Measurements from ENCODE around the gene PTP4A1. TPM values are rescaled to one million over a fixed set of nuclear protein-coding genes. Genes with fewer than 3 reads are reported as not detected.

Gene PTP4A1
- total RNA-seq, 4 donors from 2014 or later: 12.8 to 58.1 (median 26.5) TPM

DNA sequence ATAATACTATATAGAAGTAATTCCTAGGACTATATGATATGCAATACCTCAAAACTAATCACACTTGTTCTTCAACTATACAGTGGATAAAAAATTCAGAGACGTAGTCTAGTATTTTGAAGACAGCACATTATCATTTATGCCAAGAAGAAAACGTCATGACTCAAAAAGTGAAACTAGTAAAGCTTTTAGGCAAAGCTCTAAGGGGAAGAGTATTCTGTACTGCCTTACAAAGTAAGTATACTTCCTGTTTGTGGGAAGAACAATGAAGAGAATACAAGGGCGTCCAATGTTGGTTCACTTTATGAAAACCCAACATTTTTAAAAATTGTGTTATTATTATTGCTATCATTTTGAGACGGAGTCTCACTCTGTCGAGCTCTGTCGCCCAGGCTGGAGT, 27.9 kb downstream of the PTP4A1 start:
- WGBS, 2 donors: 59 to 72% methylated on average over 6 of the region's 6 CpGs
- TF ChIP-seq, protein P1, sequence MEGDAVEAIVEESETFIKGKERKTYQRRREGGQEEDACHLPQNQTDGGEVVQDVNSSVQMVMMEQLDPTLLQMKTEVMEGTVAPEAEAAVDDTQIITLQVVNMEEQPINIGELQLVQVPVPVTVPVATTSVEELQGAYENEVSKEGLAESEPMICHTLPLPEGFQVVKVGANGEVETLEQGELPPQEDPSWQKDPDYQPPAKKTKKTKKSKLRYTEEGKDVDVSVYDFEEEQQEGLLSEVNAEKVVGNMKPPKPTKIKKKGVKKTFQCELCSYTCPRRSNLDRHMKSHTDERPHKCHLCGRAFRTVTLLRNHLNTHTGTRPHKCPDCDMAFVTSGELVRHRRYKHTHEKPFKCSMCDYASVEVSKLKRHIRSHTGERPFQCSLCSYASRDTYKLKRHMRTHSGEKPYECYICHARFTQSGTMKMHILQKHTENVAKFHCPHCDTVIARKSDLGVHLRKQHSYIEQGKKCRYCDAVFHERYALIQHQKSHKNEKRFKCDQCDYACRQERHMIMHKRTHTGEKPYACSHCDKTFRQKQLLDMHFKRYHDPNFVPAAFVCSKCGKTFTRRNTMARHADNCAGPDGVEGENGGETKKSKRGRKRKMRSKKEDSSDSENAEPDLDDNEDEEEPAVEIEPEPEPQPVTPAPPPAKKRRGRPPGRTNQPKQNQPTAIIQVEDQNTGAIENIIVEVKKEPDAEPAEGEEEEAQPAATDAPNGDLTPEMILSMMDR (IDR thresholded peaks at IDR 0.05): no peak
- TF ChIP-seq POLR2A (IDR thresholded peaks at IDR 0.05): no peak
- intact Hi-C loops (cut with DNase I; ENCODE audit: low total_unique reads): loop anchor here (10.0 kb wide), 1 partner anchor 165 kb away; no protein-coding TSS in a partner anchor
- no peak overlapping the region for H3K4me3 ChIP-seq (ENCODE audit: low read depth, poor library complexity, severe bottlenecking)
- no peak for DNase-seq (ENCODE audit: low spot score in 2 of 2)

DNA sequence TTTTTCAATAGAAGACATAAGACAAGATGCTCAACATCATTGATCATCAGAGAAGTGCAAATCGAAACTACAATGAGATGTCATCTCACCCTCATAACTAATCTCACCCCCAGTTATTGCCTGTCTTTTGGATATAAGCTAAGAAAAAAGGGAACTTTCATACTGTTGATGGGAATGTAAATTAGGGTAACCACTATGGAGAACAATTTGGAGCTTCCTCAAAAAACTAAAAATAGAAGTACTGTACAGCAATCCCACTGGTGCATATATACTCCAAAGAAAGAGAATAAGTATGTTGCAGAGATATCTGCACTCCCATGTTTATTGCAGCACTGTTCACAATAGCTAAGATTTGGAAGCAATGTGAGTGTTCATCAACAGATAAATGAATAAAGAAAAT, 37.0 kb downstream of the PTP4A1 start:
- no peak for DNase-seq (ENCODE audit: low spot score in 2 of 2)
- 94 to 95% methylated on average over 1 of the region's 1 CpG for WGBS, 2 donors
- TF ChIP-seq, protein P1 (IDR thresholded peaks at IDR 0.05): no peak
- no peak for TF ChIP-seq POLR2A (IDR thresholded peaks at IDR 0.05)
- intact Hi-C loops (cut with DNase I; ENCODE audit: low total_unique reads): loop anchor here (10.0 kb wide), 1 partner anchor 156 kb away; no protein-coding TSS in a partner anchor
- no peak overlapping the region for H3K4me3 ChIP-seq (ENCODE audit: low read depth, poor library complexity, severe bottlenecking)

DNA sequence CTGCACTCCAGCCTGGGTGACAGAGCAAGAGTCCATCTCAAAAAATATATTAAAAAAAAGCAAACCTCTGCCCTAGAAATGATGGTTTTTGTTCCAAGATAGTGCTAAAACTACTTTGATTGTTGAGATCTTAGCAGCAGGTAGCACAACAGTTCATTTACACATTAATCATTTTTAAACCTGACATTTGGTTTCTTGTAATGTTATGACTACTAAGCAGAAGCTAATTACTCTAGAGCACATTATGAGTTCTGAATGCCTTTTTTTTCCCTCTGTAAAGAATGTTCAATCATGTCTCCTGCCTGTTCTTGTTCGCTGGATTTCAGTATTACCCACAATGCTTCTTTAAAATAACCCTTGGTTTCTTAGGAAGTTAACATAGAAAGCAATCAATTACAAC, 38.7 kb downstream of the PTP4A1 start:
- 43 to 55% methylated on average over 1 of the region's 1 CpG for WGBS, 2 donors
- DNase-seq (ENCODE audit: low spot score in 2 of 2): no peak
- no peak overlapping the region for H3K4me3 ChIP-seq (ENCODE audit: low read depth, poor library complexity, severe bottlenecking)
- intact Hi-C loops (cut with DNase I; ENCODE audit: low total_unique reads): no loop called here
- no peak for TF ChIP-seq POLR2A (IDR thresholded peaks at IDR 0.05)
- TF ChIP-seq, protein P1 (IDR thresholded peaks at IDR 0.05): no peak

DNA sequence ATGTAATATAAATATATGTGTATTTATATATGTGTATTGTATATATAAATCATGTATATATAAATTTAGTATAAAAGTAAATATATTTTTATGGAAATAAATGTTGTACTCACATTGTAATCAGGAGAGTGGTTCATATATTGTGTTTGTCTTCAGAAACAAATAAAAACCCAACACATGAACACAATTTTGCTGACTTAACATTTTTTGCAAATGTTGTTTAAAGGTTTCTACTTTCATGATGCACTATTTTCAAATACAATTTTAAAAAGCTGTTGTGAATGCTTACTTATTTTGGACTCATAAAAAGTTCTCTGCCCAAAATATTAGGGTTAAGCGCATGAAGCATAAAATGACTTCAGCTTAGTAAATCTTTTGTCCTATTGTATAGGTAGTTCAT, 39.3 kb downstream of the PTP4A1 start:
- intact Hi-C loops (cut with DNase I; ENCODE audit: low total_unique reads): no loop called here
- WGBS, 2 donors: 94 to 96% methylated on average over 1 of the region's 1 CpG

DNA sequence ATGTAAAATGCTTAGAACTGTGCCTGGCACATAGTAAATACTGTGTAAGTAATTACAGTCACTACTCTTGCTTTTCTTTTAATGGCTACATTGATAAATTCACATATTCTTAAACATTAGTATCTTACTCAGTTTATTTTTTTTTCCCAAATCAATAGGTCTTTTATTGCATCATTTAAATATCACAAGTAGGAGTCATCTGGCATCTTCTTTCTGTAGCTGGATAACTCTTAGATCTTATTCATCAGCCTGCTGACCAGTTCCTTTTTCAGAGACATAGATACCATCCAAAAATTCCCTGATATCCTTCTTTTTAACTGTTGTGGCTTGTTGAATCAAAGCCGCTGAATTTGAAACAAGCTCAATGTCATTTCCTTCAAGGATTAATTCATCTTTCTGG, 43.3 kb downstream of the PTP4A1 start:
- DNase-seq (ENCODE audit: low spot score in 2 of 2): no peak
- intact Hi-C loops (cut with DNase I; ENCODE audit: low total_unique reads): no loop called here
- 85 to 91% methylated on average over 1 of the region's 1 CpG for WGBS, 2 donors
- no peak for TF ChIP-seq POLR2A (IDR thresholded peaks at IDR 0.05)
- TF ChIP-seq, protein P1 (IDR thresholded peaks at IDR 0.05): no peak
- H3K4me3 ChIP-seq (ENCODE audit: low read depth, poor library complexity, severe bottlenecking): no peak overlapping the region

More for the DNA sequence above, 39.3 kb downstream of the PTP4A1 start:
- TF ChIP-seq POLR2A (IDR thresholded peaks at IDR 0.05): no peak
- TF ChIP-seq, protein P1 (IDR thresholded peaks at IDR 0.05): no peak
- no peak overlapping the region for H3K4me3 ChIP-seq (ENCODE audit: low read depth, poor library complexity, severe bottlenecking)
- DNase-seq (ENCODE audit: low spot score in 2 of 2): no peak

Other genes with a start within 250 kb of the PTP4A1 start
- gene PHF3, start 63.3 kb downstream of the PTP4A1 start, total RNA-seq: 10 to 100 TPM; 41.0 to 63.5 (median 55.1) TPM